ENCODE data around the gene GSDME.

DNA sequence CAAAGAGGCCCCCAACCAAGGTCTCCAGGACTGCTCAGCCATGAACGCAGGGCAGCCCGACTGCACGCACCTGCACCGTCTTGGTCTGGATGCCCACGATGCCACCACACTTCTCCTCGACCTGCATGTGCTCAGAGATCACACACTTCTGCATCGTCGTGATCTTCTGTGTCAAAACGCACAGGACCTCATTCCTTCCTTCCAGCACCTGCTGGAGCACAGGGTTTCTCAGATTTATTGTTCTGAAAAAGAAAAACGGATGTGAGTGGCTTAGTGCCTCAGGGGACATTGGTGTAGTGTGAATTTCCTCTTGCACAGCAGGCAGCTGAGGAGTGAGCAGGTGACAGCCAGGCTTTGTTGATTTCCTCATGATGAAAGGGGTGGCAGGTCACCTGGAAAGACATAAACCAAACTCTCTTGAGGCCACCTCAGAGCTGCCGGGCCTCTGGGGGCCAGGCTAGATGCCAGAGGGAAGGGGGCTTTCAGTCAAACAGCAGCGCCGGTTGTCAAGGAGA, 38.2 kb downstream of the GSDME start:
- TF ChIP-seq, protein P1, sequence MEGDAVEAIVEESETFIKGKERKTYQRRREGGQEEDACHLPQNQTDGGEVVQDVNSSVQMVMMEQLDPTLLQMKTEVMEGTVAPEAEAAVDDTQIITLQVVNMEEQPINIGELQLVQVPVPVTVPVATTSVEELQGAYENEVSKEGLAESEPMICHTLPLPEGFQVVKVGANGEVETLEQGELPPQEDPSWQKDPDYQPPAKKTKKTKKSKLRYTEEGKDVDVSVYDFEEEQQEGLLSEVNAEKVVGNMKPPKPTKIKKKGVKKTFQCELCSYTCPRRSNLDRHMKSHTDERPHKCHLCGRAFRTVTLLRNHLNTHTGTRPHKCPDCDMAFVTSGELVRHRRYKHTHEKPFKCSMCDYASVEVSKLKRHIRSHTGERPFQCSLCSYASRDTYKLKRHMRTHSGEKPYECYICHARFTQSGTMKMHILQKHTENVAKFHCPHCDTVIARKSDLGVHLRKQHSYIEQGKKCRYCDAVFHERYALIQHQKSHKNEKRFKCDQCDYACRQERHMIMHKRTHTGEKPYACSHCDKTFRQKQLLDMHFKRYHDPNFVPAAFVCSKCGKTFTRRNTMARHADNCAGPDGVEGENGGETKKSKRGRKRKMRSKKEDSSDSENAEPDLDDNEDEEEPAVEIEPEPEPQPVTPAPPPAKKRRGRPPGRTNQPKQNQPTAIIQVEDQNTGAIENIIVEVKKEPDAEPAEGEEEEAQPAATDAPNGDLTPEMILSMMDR (IDR thresholded peaks at IDR 0.05 in 2 of 3, conservative IDR thresholded peaks at IDR 0.05 in 1 of 3; ENCODE audit: borderline replicate concordance in 1 of 3, insufficient read depth in 1 of 3, low read depth in 2 of 3, low read length in 2 of 3): no peak
- TF ChIP-seq POLR2A (IDR thresholded peaks at IDR 0.05; ENCODE audit: borderline replicate concordance, extremely low read depth, insufficient read depth, insufficient read length): no peak
- TF ChIP-seq, protein P2, sequence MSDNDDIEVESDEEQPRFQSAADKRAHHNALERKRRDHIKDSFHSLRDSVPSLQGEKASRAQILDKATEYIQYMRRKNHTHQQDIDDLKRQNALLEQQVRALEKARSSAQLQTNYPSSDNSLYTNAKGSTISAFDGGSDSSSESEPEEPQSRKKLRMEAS (IDR thresholded peaks at IDR 0.05): no peak
- TF ChIP-seq EZH2 (IDR thresholded peaks at IDR 0.05): no peak
- no peak for TF ChIP-seq TCF7L2 (IDR thresholded peaks at IDR 0.05; ENCODE audit: borderline replicate concordance, extremely low read depth, insufficient read depth, insufficient read length)
- TF ChIP-seq ZNF274 (IDR thresholded peaks at IDR 0.05; ENCODE audit: low read depth, low read length): no peak
- TF ChIP-seq SIN3A (IDR thresholded peaks at IDR 0.05; ENCODE audit: low read depth): no peak
- no peak for TF ChIP-seq EGR1 (IDR thresholded peaks at IDR 0.05; ENCODE audit: low read depth)
- no peak for TF ChIP-seq YY1 (IDR thresholded peaks at IDR 0.05; ENCODE audit: extremely low read depth, insufficient replicate concordance, low read depth, low read length)
- TF ChIP-seq, protein P3, sequence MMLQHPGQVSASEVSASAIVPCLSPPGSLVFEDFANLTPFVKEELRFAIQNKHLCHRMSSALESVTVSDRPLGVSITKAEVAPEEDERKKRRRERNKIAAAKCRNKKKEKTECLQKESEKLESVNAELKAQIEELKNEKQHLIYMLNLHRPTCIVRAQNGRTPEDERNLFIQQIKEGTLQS (IDR thresholded peaks at IDR 0.05): no peak
- no peak for TF ChIP-seq POLR2AphosphoS5 (IDR thresholded peaks at IDR 0.05; ENCODE audit: low read depth, low read length)
